Thyroid gland (tissue), 4 donors: ENCODE measurements around the gene IFT57. TPM values are rescaled to one million over a fixed set of nuclear protein-coding genes. Genes with fewer than 3 reads are reported as not detected.

Source experiments
- total RNA-seq, 4 donors: library from RNA; depleted of rRNA; stranded (reverse); fragments of >200 nt; gene quantifications; one replicate each; pipeline ENCODE4 v1.2.3, GENCODE V29; 2016

The IFT57 gene
- total RNA-seq, 4 donors from 2014 or later: 80.1 to 139 (median 87.4) TPM

Other genes starting within 250 kb of the IFT57 start
- 100 to 1,000 TPM; 146 to 167 (median 160) TPM for gene CD47, start 131.4 kb downstream of the IFT57 start, total RNA-seq
- not detected for gene HHLA2, start 74.1 kb upstream of the IFT57 start, total RNA-seq